H9 (cell line): ENCODE data around the gene PPP1R1B. TPM values are rescaled to one million over a fixed set of nuclear protein-coding genes. Genes with fewer than 3 reads are reported as not detected.

Experiments used
- DNase-seq: peaks from one replicate; pipeline ENCODE4 v3.0.0-alpha.2; 2017
- H2AFZ ChIP-seq: one replicate; pipeline ENCODE4 v1.6.1; 2013; ENCODE audit warnings: mild to moderate bottlenecking, low read length, control low read depth, moderate library complexity
- H2AK5ac ChIP-seq: 2 replicates; pipeline ENCODE4 v1.6.1; 2013; ENCODE audit warnings: low read length, control low read depth, mixed read lengths; ENCODE audit not compliant: insufficient read length
- H2BK120ac ChIP-seq: one replicate; pipeline ENCODE4 v1.6.1; 2013; ENCODE audit warnings: low read depth, mild to moderate bottlenecking, low read length, control low read depth, inconsistent platforms; ENCODE audit not compliant: poor library complexity, severe bottlenecking
- H2BK12ac ChIP-seq: 2 replicates; pipeline ENCODE4 v1.6.1; 2013; ENCODE audit warnings: low read length, control low read depth, mixed read lengths, low read depth; ENCODE audit not compliant: insufficient read length
- H2BK15ac ChIP-seq: 2 replicates; pipeline ENCODE4 v1.6.1; 2013; ENCODE audit warnings: low read depth, low read length, control low read depth
- H2BK20ac ChIP-seq: one replicate; pipeline ENCODE4 v1.6.1; 2013; ENCODE audit warnings: low read depth, mild to moderate bottlenecking, low read length, control low read depth, inconsistent platforms; ENCODE audit not compliant: poor library complexity, severe bottlenecking
- H2BK5ac ChIP-seq: 2 replicates; pipeline ENCODE4 v1.6.1; 2013; ENCODE audit warnings: low read length, control low read depth, mixed read lengths; ENCODE audit not compliant: insufficient read length
- H3K14ac ChIP-seq: 2 replicates; pipeline ENCODE4 v1.6.1; 2013; ENCODE audit warnings: low read length, control low read depth; ENCODE audit not compliant: insufficient read depth
- H3K18ac ChIP-seq: 2 replicates; pipeline ENCODE4 v1.6.1; 2013; ENCODE audit warnings: low read depth, mild to moderate bottlenecking, mixed read lengths, low read length, control low read depth; ENCODE audit not compliant: insufficient read length
- H3K23ac ChIP-seq: 2 replicates; pipeline ENCODE4 v1.6.1; 2013; ENCODE audit warnings: low read length, control low read depth, mixed read lengths, low read depth; ENCODE audit not compliant: insufficient read length
- H3K23me2 ChIP-seq: 2 replicates; pipeline ENCODE4 v1.6.1; 2013; ENCODE audit warnings: low read depth, mild to moderate bottlenecking, mixed read lengths, low read length, control low read depth; ENCODE audit not compliant: insufficient read length, poor library complexity, severe bottlenecking
- H3K27ac ChIP-seq: 2 replicates; pipeline ENCODE4 v1.5.1; 2013; ENCODE audit warnings: low read length, control low read depth, mixed read lengths, low read depth; ENCODE audit not compliant: insufficient read length
- H3K27me3 ChIP-seq: 2 replicates; pipeline ENCODE4 v1.6.1; 2013; ENCODE audit warnings: low read length, control low read depth, inconsistent platforms; ENCODE audit not compliant: insufficient read depth
- H3K4ac ChIP-seq: 2 replicates; pipeline ENCODE4 v1.6.1; 2013; ENCODE audit warnings: low read depth, mild to moderate bottlenecking, control low read depth, inconsistent platforms, low read length, moderate library complexity
- H3K4me1 ChIP-seq: 2 replicates; pipeline ENCODE4 v1.6.1; 2013; ENCODE audit warnings: low read length, control low read depth, inconsistent platforms; ENCODE audit not compliant: insufficient read depth
- H3K4me2 ChIP-seq: 2 replicates; pipeline ENCODE4 v1.6.1; 2013; ENCODE audit warnings: low read length, control low read depth, mixed read lengths; ENCODE audit not compliant: insufficient read length, insufficient read depth
- H3K56ac ChIP-seq: 2 replicates; pipeline ENCODE4 v1.6.1; 2013; ENCODE audit warnings: low read depth, mild to moderate bottlenecking, mixed read lengths, low read length, control low read depth; ENCODE audit not compliant: insufficient read length
- H3K79me1 ChIP-seq: 2 replicates; pipeline ENCODE4 v1.6.1; 2013; ENCODE audit warnings: low read depth, mild to moderate bottlenecking, moderate library complexity, low read length, control low read depth, inconsistent platforms; ENCODE audit not compliant: insufficient read depth, poor library complexity, severe bottlenecking
- H3K79me2 ChIP-seq: 2 replicates; pipeline ENCODE4 v1.6.1; 2013; ENCODE audit warnings: low read length, control low read depth, inconsistent platforms; ENCODE audit not compliant: insufficient read depth
- H3K9ac ChIP-seq: 2 replicates; pipeline ENCODE4 v1.6.1; 2013; ENCODE audit warnings: low read length, control low read depth, mixed read lengths; ENCODE audit not compliant: insufficient read length; ENCODE audit errors: extremely low read depth
- H3K9me3 ChIP-seq: one replicate; pipeline ENCODE4 v1.6.1; 2013; ENCODE audit warnings: low read depth, low read length, inconsistent platforms; ENCODE audit not compliant: control insufficient read depth
- H3T11ph ChIP-seq: one replicate; pipeline ENCODE4 v1.6.1; 2013; ENCODE audit warnings: mild to moderate bottlenecking, low read length, control low read depth, inconsistent platforms
- H4K20me1 ChIP-seq: one replicate; pipeline ENCODE4 v1.6.1; 2013; ENCODE audit not compliant: control insufficient read depth, insufficient read length, insufficient read depth
- H4K5ac ChIP-seq: 2 replicates; pipeline ENCODE4 v1.6.1; 2013; ENCODE audit warnings: low read depth, mild to moderate bottlenecking, mixed read lengths, low read length, control low read depth; ENCODE audit not compliant: insufficient read length
- H4K8ac ChIP-seq: replicated peaks from 2 replicates; pipeline ENCODE4 v1.6.1; 2013; ENCODE audit warnings: low read length, control low read depth, mixed read lengths, low read depth; ENCODE audit not compliant: insufficient read length
- H4K91ac ChIP-seq: 2 replicates; pipeline ENCODE4 v1.6.1; 2013; ENCODE audit warnings: low read depth, mild to moderate bottlenecking, moderate library complexity, mixed read lengths, low read length, control low read depth; ENCODE audit not compliant: insufficient read length
- H3K27ac Mint-ChIP-seq, 3 experiments: 2 replicates in 2 of 3; 3 replicates in 1 of 3; pipeline ENCODE4 v1.8.0; 2020 to 2021; ENCODE audit warnings: mixed read lengths in 3 of 3, mild to moderate bottlenecking in 1 of 3, moderate library complexity in 1 of 3
- H3K27me3 Mint-ChIP-seq: 2 replicates; pipeline ENCODE4 v1.8.0; 2021; ENCODE audit warnings: low read depth, mild to moderate bottlenecking, moderate library complexity, mixed read lengths
- H3K36me3 Mint-ChIP-seq, 3 experiments: 2 replicates in 2 of 3; 3 replicates in 1 of 3; pipeline ENCODE4 v1.8.0; 2020 to 2021; ENCODE audit warnings: low read depth in 3 of 3, mixed read lengths in 3 of 3; ENCODE audit not compliant: insufficient read depth in 1 of 3
- H3K4me1 Mint-ChIP-seq, 2 experiments: 2 replicates each; pipeline ENCODE4 v1.8.0; 2020; ENCODE audit warnings: mixed read lengths in 2 of 2
- H3K4me3 Mint-ChIP-seq, 2 experiments: 2 replicates in 1 of 2; 3 replicates in 1 of 2; pipeline ENCODE4 v1.8.0; 2020 to 2021; ENCODE audit warnings: mild to moderate bottlenecking in 2 of 2, mixed read lengths in 2 of 2, moderate library complexity in 1 of 2
- H3K9me3 Mint-ChIP-seq, 2 experiments: 2 replicates in 1 of 2; 3 replicates in 1 of 2; pipeline ENCODE4 v1.8.0; 2020; ENCODE audit warnings: mild to moderate bottlenecking in 2 of 2, mixed read lengths in 2 of 2, moderate library complexity in 1 of 2
- WGBS: extraction: QIAGEN DNeasy Blood & Tissue Kit; methylation state at CpG from one replicate; pipeline ENCODE4 v1.1.7; 2013; ENCODE audit warnings: missing lambda C conversion rate, low lambda C conversion rate, mixed read lengths; ENCODE audit not compliant: insufficient read length; ENCODE audit errors: extremely low coverage; 5-methylcytosine and 5-hydroxymethylcytosine counted together
- total RNA-seq: library from RNA; stranded (reverse); gene quantifications from 2 replicates; pipeline ENCODE4 v1.2.1, GENCODE V29; 2021
- TF ChIP-seq, protein P1 (sequence below): fragments of 200-600 bp; sonication (generic); conservative IDR thresholded peaks from 3 replicates; pipeline ENCODE4 v1.8.0; 2021; ENCODE audit warnings: antibody characterized with exemption, mild to moderate bottlenecking

The PPP1R1B gene
- total RNA-seq, 1 experiment from 2014 or later = 15.5 TPM

DNA sequence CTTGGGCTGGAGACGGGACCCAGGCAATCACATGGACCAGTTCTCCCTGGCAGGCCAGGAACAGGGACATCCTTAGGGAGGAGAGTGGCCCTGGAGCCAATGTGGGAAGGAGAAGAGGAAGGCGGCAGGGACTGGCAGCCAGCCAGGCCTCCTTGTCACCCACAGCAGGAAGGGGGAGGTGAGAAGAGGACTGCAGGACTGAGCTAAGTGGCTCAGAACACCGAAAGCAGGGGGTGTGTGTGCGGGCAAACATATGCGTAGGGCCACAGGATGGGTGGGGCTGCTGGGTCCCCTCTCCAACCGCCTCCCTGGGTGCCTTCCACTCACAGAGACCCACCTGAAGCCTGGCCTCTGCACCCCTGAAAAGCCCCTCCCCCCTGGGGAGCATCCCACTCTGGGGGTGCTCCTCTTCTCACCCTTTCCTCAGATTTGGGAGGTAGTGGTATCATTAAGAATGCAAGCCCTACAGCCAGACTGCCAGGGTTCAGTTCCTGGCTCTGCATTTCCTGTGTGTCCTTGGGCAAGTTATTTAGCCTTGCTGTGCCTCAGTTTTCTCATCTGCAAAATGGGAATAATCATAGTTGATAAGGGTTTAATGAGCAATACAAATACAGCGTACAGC lies 49.6 kb downstream of the PPP1R1B start:
- DNase-seq = no peak
- H2BK20ac ChIP-seq = no peak overlapping the region
- no peak overlapping the region for H4K8ac ChIP-seq
- no peak overlapping the region for H2BK5ac ChIP-seq
- Mint-ChIP-seq H3K36me3 (peaks cover 3 to 13% (median 8%) of the 10 kb centered on the region in 3 experiments; a peak in 6 of 7 replicates), H3K27me3 (peaks cover 9% of the 10 kb centered on the region), H3K27ac (peak overlapping the region in 1 of 3 experiments; percentile 90; a peak in 4 of 7 replicates), H3K4me1 (peaks cover 31 to 34% of the 10 kb centered on the region in 2 experiments), H3K4me3 (no peak overlapping the region), H3K9me3 (no peaks in the 10 kb centered on the region)
- no CpG with 5 or more reads among the region's 7 CpGs for whole genome bisulfite sequencing
- no peak overlapping the region for H3K9ac ChIP-seq
- no peaks in the 10 kb centered on the region for H3K79me1 ChIP-seq
- H3K4me1 ChIP-seq = no peaks in the 10 kb centered on the region
- TF ChIP-seq, protein P1, sequence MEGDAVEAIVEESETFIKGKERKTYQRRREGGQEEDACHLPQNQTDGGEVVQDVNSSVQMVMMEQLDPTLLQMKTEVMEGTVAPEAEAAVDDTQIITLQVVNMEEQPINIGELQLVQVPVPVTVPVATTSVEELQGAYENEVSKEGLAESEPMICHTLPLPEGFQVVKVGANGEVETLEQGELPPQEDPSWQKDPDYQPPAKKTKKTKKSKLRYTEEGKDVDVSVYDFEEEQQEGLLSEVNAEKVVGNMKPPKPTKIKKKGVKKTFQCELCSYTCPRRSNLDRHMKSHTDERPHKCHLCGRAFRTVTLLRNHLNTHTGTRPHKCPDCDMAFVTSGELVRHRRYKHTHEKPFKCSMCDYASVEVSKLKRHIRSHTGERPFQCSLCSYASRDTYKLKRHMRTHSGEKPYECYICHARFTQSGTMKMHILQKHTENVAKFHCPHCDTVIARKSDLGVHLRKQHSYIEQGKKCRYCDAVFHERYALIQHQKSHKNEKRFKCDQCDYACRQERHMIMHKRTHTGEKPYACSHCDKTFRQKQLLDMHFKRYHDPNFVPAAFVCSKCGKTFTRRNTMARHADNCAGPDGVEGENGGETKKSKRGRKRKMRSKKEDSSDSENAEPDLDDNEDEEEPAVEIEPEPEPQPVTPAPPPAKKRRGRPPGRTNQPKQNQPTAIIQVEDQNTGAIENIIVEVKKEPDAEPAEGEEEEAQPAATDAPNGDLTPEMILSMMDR = no peak
- H2BK15ac ChIP-seq = no peak overlapping the region
- H2BK120ac ChIP-seq = no peak overlapping the region
- H3K56ac ChIP-seq = no peak overlapping the region
- no peaks in the 10 kb centered on the region for H3K9me3 ChIP-seq
- H4K5ac ChIP-seq = no peak overlapping the region
- H2AK5ac ChIP-seq = no peak overlapping the region
- no peak overlapping the region for H3T11ph ChIP-seq
- no peaks in the 10 kb centered on the region for H3K27me3 ChIP-seq
- no peak overlapping the region for H3K14ac ChIP-seq
- H3K23me2 ChIP-seq = no peaks in the 10 kb centered on the region
- no peak overlapping the region for H3K4ac ChIP-seq
- H4K20me1 ChIP-seq = no peaks in the 10 kb centered on the region
- no peak overlapping the region for H3K27ac ChIP-seq
- no peak overlapping the region for H3K4me2 ChIP-seq
- no peaks in the 10 kb centered on the region for H3K79me2 ChIP-seq
- no peak overlapping the region for H2BK12ac ChIP-seq
- no peak overlapping the region for H3K23ac ChIP-seq
- no peak overlapping the region for H2AFZ ChIP-seq
- H4K91ac ChIP-seq = no peak overlapping the region
- no peak overlapping the region for H3K18ac ChIP-seq
